ENCODE data around the gene FADS3.

Gene FADS3

DNA sequence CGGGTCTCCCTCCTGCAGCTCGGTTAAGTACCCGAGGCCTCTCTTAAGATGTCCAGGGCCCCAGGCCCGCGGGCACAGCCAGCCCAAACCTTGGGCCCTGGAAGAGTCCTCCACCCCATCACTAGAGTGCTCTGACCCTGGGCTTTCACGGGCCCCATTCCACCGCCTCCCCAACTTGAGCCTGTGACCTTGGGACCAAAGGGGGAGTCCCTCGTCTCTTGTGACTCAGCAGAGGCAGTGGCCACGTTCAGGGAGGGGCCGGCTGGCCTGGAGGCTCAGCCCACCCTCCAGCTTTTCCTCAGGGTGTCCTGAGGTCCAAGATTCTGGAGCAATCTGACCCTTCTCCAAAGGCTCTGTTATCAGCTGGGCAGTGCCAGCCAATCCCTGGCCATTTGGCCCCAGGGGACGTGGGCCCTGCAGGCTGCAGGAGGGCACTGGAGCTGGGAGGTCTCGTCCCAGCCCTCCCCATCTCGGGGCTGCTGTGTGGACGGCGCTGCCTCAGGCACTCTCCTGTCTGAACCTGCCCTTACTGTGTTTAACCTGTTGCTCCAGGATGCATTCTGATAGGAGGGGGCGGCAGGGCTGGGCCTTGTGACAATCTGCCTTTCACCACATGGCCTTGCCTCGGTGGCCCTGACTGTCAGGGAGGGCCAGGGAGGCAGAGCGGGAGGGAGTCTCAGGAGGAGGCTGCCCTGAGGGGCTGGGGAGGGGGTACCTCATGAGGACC is 25.0 kb downstream of the FADS3 start:
- no peaks in the 10 kb centered on the region for H3K27me3 Mint-ChIP-seq
- peaks cover 24% of the 10 kb centered on the region for H3K36me3 Mint-ChIP-seq
- no peaks in the 10 kb centered on the region for H3K9me3 Mint-ChIP-seq
- H3K4me1 Mint-ChIP-seq: peaks cover 10% of the 10 kb centered on the region
- no peak overlapping the region for H3K4me3 Mint-ChIP-seq
- H3K27ac Mint-ChIP-seq: no peak overlapping the region
- no peak for ATAC-seq

DNA sequence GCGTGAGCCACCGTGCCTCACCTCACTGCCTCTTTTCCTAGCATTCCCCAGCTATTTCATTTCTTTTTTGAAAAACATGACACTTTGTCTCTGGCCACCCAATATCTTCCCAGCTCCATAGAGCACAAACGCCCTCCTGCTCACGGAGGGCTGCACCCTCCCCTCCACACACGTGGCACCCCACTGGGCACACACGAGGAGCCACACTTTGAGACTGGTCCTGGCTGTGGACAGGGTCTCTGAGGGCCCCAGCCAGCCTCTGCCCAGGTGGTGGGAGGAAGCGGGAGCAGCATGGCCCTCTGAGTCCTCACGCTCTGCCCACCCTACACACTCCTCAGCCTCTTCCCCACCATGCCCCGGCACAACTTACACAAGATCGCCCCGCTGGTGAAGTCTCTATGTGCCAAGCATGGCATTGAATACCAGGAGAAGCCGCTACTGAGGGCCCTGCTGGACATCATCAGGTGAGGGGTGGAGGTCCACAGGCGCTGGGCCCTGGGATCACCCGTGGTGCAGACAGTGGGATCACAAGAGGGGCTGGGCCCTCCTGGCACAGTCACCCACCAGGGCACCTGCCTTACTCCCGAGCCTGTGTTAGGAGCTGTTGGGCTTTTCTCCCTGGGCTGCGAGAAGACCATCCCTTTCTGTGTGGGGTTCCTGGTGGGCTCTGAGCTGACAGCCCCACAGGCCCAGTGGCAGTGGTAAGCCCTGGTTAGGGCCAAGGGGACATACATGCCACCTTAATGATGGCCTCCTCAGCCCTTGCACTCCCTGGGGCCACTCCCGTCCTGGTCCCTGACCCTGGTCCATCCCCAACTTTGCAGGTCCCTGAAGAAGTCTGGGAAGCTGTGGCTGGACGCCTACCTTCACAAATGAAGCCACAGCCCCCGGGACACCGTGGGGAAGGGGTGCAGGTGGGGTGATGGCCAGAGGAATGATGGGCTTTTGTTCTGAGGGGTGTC is 26.2 kb downstream of the FADS3 start:
- H3K27ac Mint-ChIP-seq: no peak overlapping the region
- no peak overlapping the region for H3K4me3 Mint-ChIP-seq
- no peaks in the 10 kb centered on the region for H3K9me3 Mint-ChIP-seq
- peaks cover 34% of the 10 kb centered on the region for H3K36me3 Mint-ChIP-seq
- no peaks in the 10 kb centered on the region for H3K27me3 Mint-ChIP-seq
- no peaks in the 10 kb centered on the region for H3K4me1 Mint-ChIP-seq
- ATAC-seq: no peak

DNA sequence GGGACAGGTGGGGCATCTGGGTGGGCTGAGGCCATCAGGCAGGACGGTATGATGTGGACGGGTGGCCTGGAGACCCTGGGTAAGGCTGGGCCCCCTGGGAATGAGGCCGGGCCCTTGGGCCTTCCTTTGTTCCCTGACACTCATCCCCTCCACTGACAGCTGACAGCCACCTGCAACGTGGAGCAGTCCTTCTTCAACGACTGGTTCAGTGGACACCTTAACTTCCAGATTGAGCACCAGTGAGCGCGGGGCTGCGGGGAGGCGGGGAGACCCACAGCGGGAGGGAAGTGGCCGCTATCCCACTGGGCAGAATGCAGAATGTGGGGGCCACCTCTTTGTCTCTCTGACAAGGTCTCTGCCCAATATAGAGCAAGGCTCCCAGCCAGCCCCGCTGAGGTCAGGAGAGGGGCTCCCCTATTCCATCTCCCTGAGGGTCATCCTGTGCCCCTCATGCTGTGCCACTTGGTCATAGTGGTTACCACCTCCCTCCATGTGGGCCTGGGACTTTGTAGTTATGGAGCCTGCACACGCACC is 27.7 kb downstream of the FADS3 start:
- no peaks in the 10 kb centered on the region for H3K27me3 Mint-ChIP-seq
- H3K27ac Mint-ChIP-seq: no peak overlapping the region
- no peaks in the 10 kb centered on the region for H3K4me1 Mint-ChIP-seq
- no peak overlapping the region for H3K4me3 Mint-ChIP-seq
- ATAC-seq: no peak
- H3K9me3 Mint-ChIP-seq: no peaks in the 10 kb centered on the region
- peaks cover 42% of the 10 kb centered on the region for H3K36me3 Mint-ChIP-seq

DNA sequence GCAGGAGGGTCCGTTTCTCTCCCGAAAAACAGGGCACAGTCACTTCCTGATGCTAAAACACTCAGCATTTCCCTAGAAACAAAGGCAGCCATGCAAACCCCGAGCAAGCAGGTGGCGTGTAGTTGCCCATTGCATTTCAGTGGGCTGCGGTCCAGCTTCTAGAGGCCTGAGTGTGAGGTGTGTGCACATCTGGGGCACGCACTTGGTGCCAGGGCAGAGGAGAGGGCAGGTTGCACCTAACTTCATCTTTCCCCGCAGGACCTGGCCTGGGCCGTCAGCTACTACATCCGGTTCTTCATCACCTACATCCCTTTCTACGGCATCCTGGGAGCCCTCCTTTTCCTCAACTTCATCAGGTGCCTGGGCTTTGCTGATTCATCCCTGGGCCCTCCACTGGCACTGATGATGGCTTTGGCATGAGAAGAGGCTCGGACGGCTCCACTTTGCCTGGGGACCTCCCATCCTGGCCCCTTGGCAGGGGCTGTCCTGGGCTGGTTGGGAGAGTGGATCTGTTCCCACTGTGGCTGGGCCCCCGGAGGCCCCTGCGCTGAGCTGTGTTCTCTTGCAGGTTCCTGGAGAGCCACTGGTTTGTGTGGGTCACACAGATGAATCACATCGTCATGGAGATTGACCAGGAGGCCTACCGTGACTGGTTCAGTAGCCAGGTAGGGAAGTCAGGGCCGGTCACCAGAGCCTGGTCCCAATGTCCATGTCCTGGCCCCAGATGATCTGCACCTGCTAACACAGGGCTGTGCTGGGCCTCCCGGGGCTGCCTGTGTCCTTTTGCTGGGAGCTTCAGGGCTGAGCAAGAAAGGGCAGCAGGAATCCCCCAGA is 28.4 kb downstream of the FADS3 start:
- no peak for ATAC-seq
- no peaks in the 10 kb centered on the region for H3K27me3 Mint-ChIP-seq
- no peak overlapping the region for H3K4me3 Mint-ChIP-seq
- H3K36me3 Mint-ChIP-seq: peaks cover 42% of the 10 kb centered on the region
- H3K27ac Mint-ChIP-seq: no peak overlapping the region
- H3K4me1 Mint-ChIP-seq: no peaks in the 10 kb centered on the region
- no peaks in the 10 kb centered on the region for H3K9me3 Mint-ChIP-seq

DNA sequence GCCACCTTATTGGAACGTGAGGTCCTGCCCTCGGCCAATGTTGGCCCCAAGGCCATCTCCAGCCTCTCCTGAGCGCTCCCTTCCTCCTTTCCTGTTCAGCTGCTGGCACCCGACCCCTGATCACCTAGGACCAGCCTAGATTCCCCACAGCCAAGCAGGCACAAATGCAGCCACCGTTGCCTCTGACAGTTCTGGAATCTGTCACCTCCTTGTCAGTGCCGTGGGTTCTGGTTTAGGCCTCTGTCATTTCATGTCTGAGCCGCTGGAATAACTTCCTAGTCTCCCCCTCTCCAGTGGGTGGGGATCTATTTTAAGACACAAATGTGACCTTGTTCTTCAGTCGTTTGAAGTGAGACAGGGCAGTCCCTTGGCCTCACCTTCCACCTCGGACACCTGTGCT is 29.7 kb downstream of the FADS3 start:
- no peaks in the 10 kb centered on the region for H3K4me1 Mint-ChIP-seq
- no peak overlapping the region for H3K4me3 Mint-ChIP-seq
- H3K27me3 Mint-ChIP-seq: no peaks in the 10 kb centered on the region
- H3K36me3 Mint-ChIP-seq: peaks cover 42% of the 10 kb centered on the region
- no peak for ATAC-seq
- H3K27ac Mint-ChIP-seq: no peak overlapping the region
- no peaks in the 10 kb centered on the region for H3K9me3 Mint-ChIP-seq

DNA sequence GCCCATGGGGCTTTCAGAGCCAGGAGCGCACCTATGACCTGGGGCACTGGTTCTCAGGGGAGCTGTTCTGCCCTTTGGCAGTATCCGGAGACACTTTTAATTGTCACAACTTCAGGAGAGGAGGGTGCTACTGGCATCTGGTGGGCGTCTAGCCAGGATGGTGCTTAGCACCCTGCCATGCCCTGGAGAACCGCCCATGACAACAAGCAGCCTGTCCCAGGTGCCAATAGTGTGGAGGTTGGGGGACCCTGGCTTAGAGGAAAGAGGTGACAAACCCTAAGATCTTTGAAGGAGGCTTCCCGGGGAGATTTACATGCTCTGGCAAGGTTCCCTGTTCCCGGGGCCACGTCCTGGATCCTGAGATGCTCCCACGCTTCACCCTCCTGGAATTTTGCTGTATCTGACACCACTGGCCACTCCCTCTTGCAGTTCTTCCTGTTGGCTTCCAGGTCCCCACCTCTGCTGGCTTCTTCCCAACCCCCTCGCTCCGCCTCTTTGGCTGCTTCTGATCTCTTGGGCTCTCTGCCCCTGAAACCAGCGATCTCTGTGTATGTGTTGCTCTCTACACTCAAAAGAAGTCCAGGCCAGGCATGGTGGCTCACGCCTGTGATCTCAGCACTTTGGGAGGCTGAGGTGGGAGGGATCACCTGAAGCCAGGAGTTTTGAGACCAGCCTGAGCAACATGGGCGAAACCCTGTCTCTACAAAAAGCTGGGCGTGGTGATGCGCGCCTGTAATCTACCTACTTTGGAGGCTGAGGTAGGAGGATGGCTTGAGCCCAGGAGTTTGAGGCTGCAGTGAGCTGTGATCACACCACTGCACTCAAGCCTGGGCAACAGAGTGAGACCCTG is 31.1 kb downstream of the FADS3 start:
- Mint-ChIP-seq H3K4me3 (no peak overlapping the region), H3K36me3 (peaks cover 33% of the 10 kb centered on the region), H3K27ac (no peak overlapping the region), H3K9me3 (no peaks in the 10 kb centered on the region), H3K27me3 (no peaks in the 10 kb centered on the region), H3K4me1 (no peaks in the 10 kb centered on the region)
- no peak for ATAC-seq

DNA sequence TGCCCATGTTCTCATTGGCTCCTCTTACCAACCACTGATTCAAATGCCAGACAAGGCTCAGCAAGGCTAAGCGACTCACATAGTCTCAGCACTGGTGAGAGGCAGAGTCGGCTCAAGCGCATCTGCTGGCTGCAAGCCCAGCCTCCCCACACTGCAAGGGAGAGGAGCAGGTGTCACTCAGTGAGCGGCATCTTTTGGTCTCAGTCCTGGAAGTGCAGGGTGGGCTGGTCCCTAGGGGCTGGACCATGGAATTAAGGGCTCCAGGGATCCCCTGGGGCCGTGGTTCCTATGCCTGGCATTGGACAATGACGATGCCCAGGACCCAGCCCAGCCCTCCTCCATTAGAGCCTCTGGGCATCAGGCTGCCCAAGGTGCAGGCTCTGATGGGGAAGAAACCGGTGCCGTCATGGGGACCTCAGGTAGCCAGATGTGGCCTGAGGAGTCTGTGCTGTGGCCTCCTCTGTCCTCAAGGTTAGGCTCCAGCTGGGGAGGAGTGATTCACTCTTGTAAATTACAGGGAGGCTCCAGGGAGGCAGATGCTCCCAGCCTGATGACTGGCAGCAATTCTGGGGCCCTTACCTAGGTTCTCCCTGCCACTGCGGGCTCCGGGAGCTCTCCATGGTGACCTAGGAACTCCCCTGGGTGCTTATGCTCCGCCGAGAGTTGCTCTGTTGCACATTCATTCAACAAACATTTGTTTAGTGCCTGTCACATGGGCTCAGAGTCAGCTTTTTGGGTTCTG is 35.2 kb downstream of the FADS3 start:
- H3K9me3 Mint-ChIP-seq: no peaks in the 10 kb centered on the region
- no peak overlapping the region for H3K4me3 Mint-ChIP-seq
- H3K36me3 Mint-ChIP-seq: peaks cover 41% of the 10 kb centered on the region
- no peaks in the 10 kb centered on the region for H3K27me3 Mint-ChIP-seq
- no peak for ATAC-seq
- no peak overlapping the region for H3K27ac Mint-ChIP-seq
- no peaks in the 10 kb centered on the region for H3K4me1 Mint-ChIP-seq

DNA sequence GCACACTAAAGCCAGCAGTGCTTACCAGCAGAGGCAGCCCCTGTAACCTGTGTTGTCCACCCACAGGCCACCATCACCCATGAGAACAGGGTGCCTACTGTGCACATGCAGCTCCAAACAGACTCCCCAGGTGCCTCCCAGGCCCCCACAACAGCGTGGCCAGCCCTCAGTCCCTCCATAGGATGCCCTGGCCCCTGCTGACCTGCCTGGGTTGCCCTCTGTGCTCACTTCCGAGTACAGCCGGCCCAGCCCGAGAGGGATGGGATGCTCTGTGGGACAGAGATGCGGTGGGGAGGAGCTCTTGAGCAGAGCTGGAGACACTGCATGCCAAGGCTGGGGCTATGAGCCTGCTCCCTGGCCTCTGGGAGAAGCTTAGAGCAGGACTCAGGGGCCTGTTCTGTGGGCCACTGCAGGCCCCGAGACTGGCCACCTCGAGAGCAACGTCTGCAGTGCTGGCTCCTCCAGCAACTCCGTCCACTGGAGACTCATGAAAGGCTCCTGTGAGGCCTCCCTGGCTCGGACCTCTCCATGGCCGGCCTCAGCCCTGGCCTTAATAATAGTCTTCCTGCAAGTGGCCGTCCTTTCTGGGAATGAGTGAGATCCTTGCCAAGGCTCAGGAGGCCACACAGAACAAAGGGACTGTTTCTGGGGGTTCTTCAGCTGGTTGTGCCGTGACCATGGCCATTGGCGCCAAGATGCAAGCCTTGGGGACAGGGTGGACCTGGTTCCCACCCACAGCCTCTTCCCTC is 36.2 kb downstream of the FADS3 start:
- H3K36me3 Mint-ChIP-seq: peaks cover 42% of the 10 kb centered on the region
- no peak overlapping the region for H3K4me3 Mint-ChIP-seq
- ATAC-seq: no peak

DNA sequence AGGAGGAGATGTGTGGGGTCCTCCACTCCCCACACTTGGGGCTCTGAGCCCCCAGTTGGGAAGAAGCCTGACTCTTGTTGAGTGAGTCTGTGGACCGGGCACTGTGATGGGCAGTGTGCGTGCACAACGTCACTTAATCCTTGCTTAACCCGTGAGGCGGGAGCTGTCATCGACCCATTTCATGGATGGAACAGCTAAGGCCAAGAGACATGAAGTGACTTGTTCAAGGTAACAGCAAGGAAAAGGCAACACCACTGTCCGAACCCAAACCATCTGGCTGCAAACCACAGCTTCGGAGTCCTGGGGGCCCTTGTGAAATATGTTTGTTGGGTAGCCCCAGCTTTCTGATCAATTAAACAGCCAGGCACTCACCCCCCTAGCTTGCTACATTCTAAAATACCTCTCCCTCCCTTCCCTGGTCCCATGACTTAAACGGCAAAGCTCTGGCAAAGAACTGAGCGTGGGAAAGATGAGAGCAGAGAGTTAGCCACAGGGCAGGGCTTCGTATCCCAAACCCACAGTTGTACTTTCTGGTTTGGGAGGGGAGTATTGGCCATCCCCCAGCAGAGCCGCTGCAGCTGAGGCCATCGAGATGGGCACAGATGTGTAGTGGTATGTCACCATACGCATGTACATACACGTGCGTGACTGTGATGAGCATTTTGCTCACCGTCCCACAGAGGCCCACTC is 37.0 kb downstream of the FADS3 start:
- H3K4me3 Mint-ChIP-seq: no peak overlapping the region
- peaks cover 44% of the 10 kb centered on the region for H3K36me3 Mint-ChIP-seq
- H3K4me1 Mint-ChIP-seq: no peaks in the 10 kb centered on the region
- no peak for ATAC-seq
- H3K27ac Mint-ChIP-seq: no peak overlapping the region
- peaks cover 2% of the 10 kb centered on the region for H3K9me3 Mint-ChIP-seq
- H3K27me3 Mint-ChIP-seq: no peaks in the 10 kb centered on the region

More for the DNA sequence above, 36.2 kb downstream of the FADS3 start:
- Mint-ChIP-seq H3K4me1 (no peaks in the 10 kb centered on the region), H3K27me3 (no peaks in the 10 kb centered on the region), H3K27ac (no peak overlapping the region), H3K9me3 (no peaks in the 10 kb centered on the region)

DNA sequence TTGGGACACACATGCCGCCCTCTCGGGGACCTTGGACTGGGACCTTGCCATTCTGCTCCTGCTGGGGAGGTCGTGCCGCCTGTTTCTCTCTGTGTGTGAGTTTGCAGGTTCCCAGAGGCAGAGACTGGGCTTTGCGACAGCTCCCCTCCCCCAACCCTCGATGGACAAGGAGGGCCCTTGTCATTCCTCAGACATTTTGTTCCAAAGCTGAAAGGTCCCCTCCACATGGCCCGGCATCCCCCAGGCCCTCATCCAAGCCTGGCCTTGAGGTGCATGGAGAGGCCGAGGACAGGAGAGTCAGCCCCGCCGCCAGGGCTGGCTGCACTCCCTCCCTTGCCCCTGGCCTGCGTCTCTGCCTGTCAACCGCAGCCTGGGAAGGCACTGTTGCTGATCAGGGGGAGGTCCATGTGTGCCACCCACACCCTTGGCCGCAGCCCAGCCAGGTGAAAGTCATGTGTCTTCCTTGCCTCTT is 37.6 kb downstream of the FADS3 start:
- ATAC-seq: no peak
- Mint-ChIP-seq H3K36me3 (peaks cover 40% of the 10 kb centered on the region), H3K4me3 (no peak overlapping the region), H3K27me3 (no peaks in the 10 kb centered on the region), H3K4me1 (no peaks in the 10 kb centered on the region), H3K9me3 (peaks cover 2% of the 10 kb centered on the region), H3K27ac (no peak overlapping the region)

DNA sequence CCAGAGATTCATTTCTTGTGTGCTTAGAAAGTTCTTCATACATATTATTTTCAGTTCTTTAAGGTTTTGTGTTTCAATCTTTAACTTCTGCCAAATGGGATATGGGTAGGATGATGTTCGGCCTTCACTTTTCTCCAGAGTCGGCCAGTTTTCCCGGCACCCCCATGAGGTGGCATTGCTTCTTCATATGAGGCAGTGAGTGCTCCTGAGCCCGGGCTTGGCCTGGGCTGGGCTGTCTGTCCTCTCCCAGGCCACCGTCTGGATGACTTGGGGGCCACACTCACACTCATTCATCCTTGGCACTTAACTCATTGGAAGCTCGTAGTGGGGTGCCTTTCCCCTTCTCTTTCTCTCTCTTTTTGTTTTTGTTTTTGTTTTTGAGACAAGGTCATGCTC is 39.4 kb downstream of the FADS3 start:
- Mint-ChIP-seq H3K27me3 (no peaks in the 10 kb centered on the region), H3K9me3 (peaks cover 2% of the 10 kb centered on the region), H3K27ac (no peak overlapping the region), H3K4me1 (no peaks in the 10 kb centered on the region), H3K36me3 (peaks cover 56% of the 10 kb centered on the region), H3K4me3 (no peak overlapping the region)
- ATAC-seq: no peak

DNA sequence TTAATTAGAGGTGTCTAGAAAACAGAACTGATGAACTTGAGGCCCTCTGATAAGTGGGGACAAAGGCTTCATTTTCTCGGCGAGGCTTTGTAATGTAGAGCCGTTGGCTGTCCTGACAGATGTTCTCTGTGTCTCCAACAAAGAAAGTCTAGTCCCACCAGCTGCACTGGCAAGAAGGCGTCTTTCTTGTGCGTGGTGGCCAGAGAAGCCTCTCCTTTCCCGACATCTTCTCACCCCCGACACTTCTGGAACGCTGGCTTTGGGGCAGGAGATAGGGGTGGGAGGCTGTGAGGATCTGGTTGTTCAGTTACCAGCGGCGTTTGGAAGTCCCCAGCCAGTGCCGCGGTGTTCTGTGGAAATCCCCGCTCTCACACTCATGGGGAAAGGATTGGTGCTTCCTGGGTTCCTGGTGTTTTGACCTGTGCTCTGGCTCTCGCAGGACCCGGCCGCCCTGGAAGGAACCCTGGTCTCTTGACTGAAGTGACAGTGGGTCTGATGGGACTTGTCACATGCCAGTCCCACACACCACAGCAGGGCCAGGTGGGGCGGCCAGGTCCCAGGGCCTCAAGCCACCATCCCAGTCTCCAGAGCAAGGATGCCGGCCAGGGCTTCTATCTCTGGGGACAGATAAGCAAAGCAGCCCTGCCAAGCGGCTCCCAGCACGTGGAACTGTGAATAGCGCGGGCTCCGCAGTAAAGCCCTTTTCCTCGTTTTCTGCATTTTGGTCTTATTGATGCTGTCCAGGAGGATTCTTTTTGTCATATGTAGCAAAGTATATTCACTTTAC is 40.0 kb downstream of the FADS3 start:
- Mint-ChIP-seq H3K27me3 (no peaks in the 10 kb centered on the region), H3K9me3 (peaks cover 2% of the 10 kb centered on the region), H3K36me3 (peaks cover 58% of the 10 kb centered on the region), H3K4me1 (no peaks in the 10 kb centered on the region), H3K4me3 (no peak overlapping the region), H3K27ac (no peak overlapping the region)
- no peak for ATAC-seq

Measured in stimulated activated memory B cell treated with anti-CD40 and anti-IgM and Interleukin-4, amounts not matched to agents 10 μg/mL and 1 μg/mL and 100 μg/mL, for 72 hours (primary cell).